ENCODE data around the gene DPPA2. TPM values are rescaled to one million over a fixed set of nuclear protein-coding genes. Genes with fewer than 3 reads are reported as not detected.
A peak's percentile ranks its signal among the peaks of the same experiment; 100 is the strongest.
"Not testable (repeated sequence)": the region's sequence is repeated elsewhere in the genome, so short reads cannot be mapped to it uniquely, and the experiment has no call there.

The DPPA2 gene, protein sequence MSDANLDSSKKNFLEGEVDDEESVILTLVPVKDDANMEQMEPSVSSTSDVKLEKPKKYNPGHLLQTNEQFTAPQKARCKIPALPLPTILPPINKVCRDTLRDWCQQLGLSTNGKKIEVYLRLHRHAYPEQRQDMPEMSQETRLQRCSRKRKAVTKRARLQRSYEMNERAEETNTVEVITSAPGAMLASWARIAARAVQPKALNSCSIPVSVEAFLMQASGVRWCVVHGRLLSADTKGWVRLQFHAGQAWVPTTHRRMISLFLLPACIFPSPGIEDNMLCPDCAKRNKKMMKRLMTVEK
- polyA plus RNA-seq (2013, experiment 1 of 2): 1.5 TPM
- 1.1 TPM for polyA plus RNA-seq (2013, experiment 2 of 2)

DNA sequence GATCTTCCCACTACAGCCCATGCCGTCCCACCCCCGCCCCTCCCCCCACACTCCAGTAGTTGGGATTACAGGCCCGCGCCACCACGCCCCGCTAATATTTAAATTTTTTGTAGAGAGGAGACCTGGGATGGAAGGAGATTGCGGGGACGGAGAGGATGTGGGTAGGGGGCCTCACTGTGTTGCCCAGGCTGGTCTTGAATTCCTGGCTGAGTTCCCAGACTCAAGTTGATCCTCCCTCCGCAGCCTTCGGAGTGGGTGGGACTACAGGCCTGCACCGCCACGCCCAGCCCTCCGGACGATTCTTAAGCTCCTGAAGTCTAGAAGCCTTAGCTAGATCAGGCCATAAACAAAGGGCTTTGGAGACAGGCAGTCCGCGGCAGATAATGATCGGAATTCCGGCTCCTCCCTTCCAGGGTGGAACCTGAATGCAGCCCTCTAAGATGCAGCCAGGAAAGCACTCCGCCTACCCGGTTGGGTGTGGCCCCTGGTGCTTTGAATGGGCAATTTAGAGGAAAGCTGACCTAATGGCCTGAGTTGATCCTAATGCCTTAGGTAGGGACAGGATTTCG is at the start of gene DPPA2:
Gene DPPA2, minus strand, starts transcription at position 356 of the 569 bp plus-strand sequence. CDS start 1,975 bp downstream, outside the sequence.
- Histone ChIP-seq H3K4me3 (ENCODE audit: extremely low read depth, insufficient read depth, low read length, poor library complexity, severe bottlenecking) (no peak within 1 kb of the TSS), H3K27ac (ENCODE audit: low read depth, low read length, severe bottlenecking) (no peak within 1 kb of the TSS), H3K4me1 (ENCODE audit: control insufficient read depth, insufficient read depth, low read length, poor library complexity, severe bottlenecking) (no peaks in the 10 kb centered on the region), H3K36me3 (ENCODE audit: control insufficient read depth, insufficient read depth, low read length) (no peaks in the 10 kb centered on the region), H3K9me3 (ENCODE audit: control insufficient read depth, low read length) (no peaks in the 10 kb centered on the region)
- WGBS, 2 experiments (ENCODE audit: insufficient coverage in 2 of 2): 85 to 87% methylated on average over 10 to 14 of the region's 21 CpGs

- H3K4me3 ChIP-seq (ENCODE audit: extremely low read depth, insufficient read depth, low read length, poor library complexity, severe bottlenecking): no peak overlapping the region
- no peaks in the 10 kb centered on the region for H3K36me3 ChIP-seq (ENCODE audit: control insufficient read depth, insufficient read depth, low read length)
- no peaks in the 10 kb centered on the region for H3K4me1 ChIP-seq (ENCODE audit: control insufficient read depth, insufficient read depth, low read length, poor library complexity, severe bottlenecking)
- H3K9me3 ChIP-seq (ENCODE audit: control insufficient read depth, low read length): no peaks in the 10 kb centered on the region
- no peak overlapping the region for H3K27ac ChIP-seq (ENCODE audit: low read depth, low read length, severe bottlenecking)
- 90% methylated on average over 5 of the region's 6 CpGs for WGBS, 2 experiments (ENCODE audit: insufficient coverage in 2 of 2)
Measured at GRCh38 chr3:109364088-109364487, 47.8 kb upstream of the DPPA2 start.

DNA sequence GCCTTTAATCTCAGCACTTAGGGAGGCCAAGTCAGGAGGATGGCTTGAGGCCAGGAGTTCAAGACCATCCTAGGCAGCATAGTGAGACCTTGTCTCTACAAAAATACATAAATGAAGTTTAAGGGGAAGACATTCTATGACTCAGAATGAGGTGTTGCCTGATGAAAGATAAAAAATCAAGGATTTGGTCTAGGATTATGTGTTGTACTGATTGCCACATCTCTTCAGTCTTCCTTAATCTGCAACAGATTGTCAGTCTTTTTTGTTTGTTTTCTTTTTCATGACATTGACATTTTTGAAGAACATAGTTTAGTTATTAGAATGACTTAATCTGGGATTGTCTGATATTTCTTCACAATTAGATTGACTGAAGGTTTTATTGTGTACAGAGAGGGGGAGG is 47.3 kb upstream of the DPPA2 start:
- H3K36me3 ChIP-seq (ENCODE audit: control insufficient read depth, insufficient read depth, low read length): no peaks in the 10 kb centered on the region
- H3K4me3 ChIP-seq (ENCODE audit: extremely low read depth, insufficient read depth, low read length, poor library complexity, severe bottlenecking): no peak overlapping the region
- no peak overlapping the region for H3K27ac ChIP-seq (ENCODE audit: low read depth, low read length, severe bottlenecking)
- no peaks in the 10 kb centered on the region for H3K9me3 ChIP-seq (ENCODE audit: control insufficient read depth, low read length)
- H3K4me1 ChIP-seq (ENCODE audit: control insufficient read depth, insufficient read depth, low read length, poor library complexity, severe bottlenecking): no peaks in the 10 kb centered on the region

GRCh38 chr3:109362823-109363222 is 46.5 kb upstream of the DPPA2 start:
- Histone ChIP-seq H3K27ac (ENCODE audit: low read depth, low read length, severe bottlenecking) (no peak overlapping the region), H3K4me3 (ENCODE audit: extremely low read depth, insufficient read depth, low read length, poor library complexity, severe bottlenecking) (no peak overlapping the region), H3K36me3 (ENCODE audit: control insufficient read depth, insufficient read depth, low read length) (no peaks in the 10 kb centered on the region), H3K4me1 (ENCODE audit: control insufficient read depth, insufficient read depth, low read length, poor library complexity, severe bottlenecking) (no peaks in the 10 kb centered on the region), H3K9me3 (ENCODE audit: control insufficient read depth, low read length) (no peaks in the 10 kb centered on the region)
- 100% methylated on average over 2 of the region's 4 CpGs for WGBS, 2 experiments (ENCODE audit: insufficient coverage in 2 of 2)

- not testable (repeated sequence) for H3K36me3 ChIP-seq (ENCODE audit: control insufficient read depth, insufficient read depth, low read length); H3K27ac ChIP-seq (ENCODE audit: low read depth, low read length, severe bottlenecking); H3K9me3 ChIP-seq (ENCODE audit: control insufficient read depth, low read length); H3K4me1 ChIP-seq (ENCODE audit: control insufficient read depth, insufficient read depth, low read length, poor library complexity, severe bottlenecking); H3K4me3 ChIP-seq (ENCODE audit: extremely low read depth, insufficient read depth, low read length, poor library complexity, severe bottlenecking)
- WGBS, 2 experiments (ENCODE audit: insufficient coverage in 2 of 2): 84 to 88% methylated on average over 2 of the region's 2 CpGs
Measured at GRCh38 chr3:109358809-109359208, 42.5 kb upstream of the DPPA2 start.

GRCh38 chr3:109356442-109357155 is 40.3 kb upstream of the DPPA2 start:
- no peak overlapping the region for H3K4me3 ChIP-seq (ENCODE audit: extremely low read depth, insufficient read depth, low read length, poor library complexity, severe bottlenecking)
- H3K9me3 ChIP-seq (ENCODE audit: control insufficient read depth, low read length): no peaks in the 10 kb centered on the region
- H3K36me3 ChIP-seq (ENCODE audit: control insufficient read depth, insufficient read depth, low read length): no peaks in the 10 kb centered on the region
- no peak overlapping the region for H3K27ac ChIP-seq (ENCODE audit: low read depth, low read length, severe bottlenecking)
- peaks cover 10% of the 10 kb centered on the region for H3K4me1 ChIP-seq (ENCODE audit: control insufficient read depth, insufficient read depth, low read length, poor library complexity, severe bottlenecking)
- WGBS, 2 experiments (ENCODE audit: insufficient coverage in 2 of 2): 36 to 43% methylated on average over 1 of the region's 3 CpGs

DNA sequence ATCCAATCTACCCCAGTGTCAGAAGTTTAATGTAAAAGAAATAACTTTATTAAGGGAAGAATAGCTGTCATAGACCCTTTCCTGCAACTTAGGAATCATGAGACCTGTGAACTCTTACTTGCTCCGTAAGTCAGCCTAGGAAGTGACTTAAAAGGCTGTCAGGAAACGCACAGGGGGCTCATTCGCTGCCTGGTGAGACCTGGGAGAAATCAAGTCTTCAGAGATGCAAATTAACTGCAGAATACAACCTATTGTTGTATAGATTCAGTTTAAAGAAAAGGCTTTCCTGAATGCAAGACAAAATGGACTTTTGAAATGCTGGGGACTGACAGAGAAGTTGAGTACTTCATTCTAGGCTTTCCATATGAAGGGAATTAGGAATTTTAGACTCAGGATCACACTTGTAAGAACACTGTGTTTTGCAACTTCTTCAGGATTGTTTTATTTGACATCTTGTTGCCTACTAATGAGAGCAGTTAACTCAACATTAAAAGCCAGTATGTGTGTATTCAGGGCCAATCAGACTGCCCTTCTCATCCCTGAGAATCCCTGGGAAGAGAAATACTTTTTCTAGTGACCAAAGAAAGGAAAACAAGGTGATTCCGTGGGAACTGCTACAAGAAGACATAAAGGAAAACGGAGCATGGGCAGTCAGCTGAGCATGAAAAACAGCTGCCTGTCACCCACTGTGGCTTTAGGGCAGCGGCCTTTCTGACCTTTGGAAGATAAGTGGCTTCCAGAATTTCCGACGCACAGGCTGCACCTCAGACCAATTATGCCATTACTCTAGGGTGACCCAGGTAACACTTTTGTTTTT is 39.5 kb upstream of the DPPA2 start:
- no peaks in the 10 kb centered on the region for H3K36me3 ChIP-seq (ENCODE audit: control insufficient read depth, insufficient read depth, low read length)
- peak overlapping the region; percentile 23 for H3K27ac ChIP-seq (ENCODE audit: low read depth, low read length, severe bottlenecking)
- no peaks in the 10 kb centered on the region for H3K9me3 ChIP-seq (ENCODE audit: control insufficient read depth, low read length)
- H3K4me1 ChIP-seq (ENCODE audit: control insufficient read depth, insufficient read depth, low read length, poor library complexity, severe bottlenecking): peaks cover 10% of the 10 kb centered on the region
- no peak overlapping the region for H3K4me3 ChIP-seq (ENCODE audit: extremely low read depth, insufficient read depth, low read length, poor library complexity, severe bottlenecking)
- 7 to 12% methylated on average over 5 to 6 of the region's 8 CpGs for WGBS, 2 experiments (ENCODE audit: insufficient coverage in 2 of 2)

- Histone ChIP-seq H3K9me3 (ENCODE audit: control insufficient read depth, low read length) (no peaks in the 10 kb centered on the region), H3K4me3 (ENCODE audit: extremely low read depth, insufficient read depth, low read length, poor library complexity, severe bottlenecking) (no peak overlapping the region), H3K36me3 (ENCODE audit: control insufficient read depth, insufficient read depth, low read length) (no peaks in the 10 kb centered on the region), H3K4me1 (ENCODE audit: control insufficient read depth, insufficient read depth, low read length, poor library complexity, severe bottlenecking) (peaks cover 10% of the 10 kb centered on the region), H3K27ac (ENCODE audit: low read depth, low read length, severe bottlenecking) (no peak overlapping the region)
- WGBS, 2 experiments (ENCODE audit: insufficient coverage in 2 of 2): no CpG with 5 or more reads among the region's 2 CpGs
Measured at GRCh38 chr3:109353057-109353456, 36.7 kb upstream of the DPPA2 start.

- Histone ChIP-seq H3K9me3 (ENCODE audit: control insufficient read depth, low read length) (no peaks in the 10 kb centered on the region), H3K27ac (ENCODE audit: low read depth, low read length, severe bottlenecking) (no peak overlapping the region), H3K4me1 (ENCODE audit: control insufficient read depth, insufficient read depth, low read length, poor library complexity, severe bottlenecking) (peaks cover 10% of the 10 kb centered on the region), H3K36me3 (ENCODE audit: control insufficient read depth, insufficient read depth, low read length) (no peaks in the 10 kb centered on the region), H3K4me3 (ENCODE audit: extremely low read depth, insufficient read depth, low read length, poor library complexity, severe bottlenecking) (no peak overlapping the region)
Measured at GRCh38 chr3:109351231-109351630, 34.9 kb upstream of the DPPA2 start.

DNA sequence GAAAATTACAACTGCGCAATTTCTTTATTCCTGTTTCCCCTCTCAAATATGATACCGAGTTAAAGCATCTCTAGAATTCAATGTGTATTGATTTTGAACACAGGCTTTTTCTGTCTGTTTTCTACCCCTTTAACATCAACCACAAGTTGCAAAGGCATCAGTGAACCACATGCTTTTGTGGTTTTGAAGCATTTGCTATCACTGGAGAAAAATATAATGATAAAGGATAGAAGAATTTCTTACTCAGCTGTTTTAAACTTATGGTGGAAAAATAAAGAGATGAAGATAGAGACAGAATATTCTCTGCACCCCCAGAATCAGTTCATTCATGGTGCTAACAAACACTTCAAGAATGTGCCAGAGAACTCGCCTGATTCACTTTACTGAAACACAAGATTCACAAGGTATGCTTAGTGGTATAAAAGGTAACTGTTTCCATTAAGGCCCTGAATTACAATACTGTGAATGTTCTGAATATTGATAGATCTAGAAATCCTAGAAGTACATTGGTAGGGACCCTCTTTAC is 30.5 kb upstream of the DPPA2 start:
- Histone ChIP-seq H3K4me1 (ENCODE audit: control insufficient read depth, insufficient read depth, low read length, poor library complexity, severe bottlenecking) (no peaks in the 10 kb centered on the region), H3K9me3 (ENCODE audit: control insufficient read depth, low read length) (no peaks in the 10 kb centered on the region), H3K4me3 (ENCODE audit: extremely low read depth, insufficient read depth, low read length, poor library complexity, severe bottlenecking) (no peak overlapping the region), H3K27ac (ENCODE audit: low read depth, low read length, severe bottlenecking) (no peak overlapping the region), H3K36me3 (ENCODE audit: control insufficient read depth, insufficient read depth, low read length) (no peaks in the 10 kb centered on the region)
- no CpG with 5 or more reads among the region's 3 CpGs for WGBS, 2 experiments (ENCODE audit: insufficient coverage in 2 of 2)

Data from mesodermal cell (in vitro differentiated cells).